Forelimb muscle (tissue), 1 donor: Measurements from ENCODE around the gene EBP. TPM values are rescaled to one million over a fixed set of nuclear protein-coding genes. Genes with fewer than 3 reads are reported as not detected.

Experiments
- DNase-seq: peaks from one replicate; pipeline ENCODE4 v3.0.0-alpha.2; 2013; ENCODE audit warnings: low read depth
- polyA plus RNA-seq: library from polyadenylated mRNA; unstranded; fragments of 120-200 nt; gene quantifications from one replicate; pipeline ENCODE4 v1.2.1, GENCODE V29; 2013; ENCODE audit not compliant: insufficient read length

The EBP gene
- polyA plus RNA-seq, 1 donor: 18.7 TPM

DNA sequence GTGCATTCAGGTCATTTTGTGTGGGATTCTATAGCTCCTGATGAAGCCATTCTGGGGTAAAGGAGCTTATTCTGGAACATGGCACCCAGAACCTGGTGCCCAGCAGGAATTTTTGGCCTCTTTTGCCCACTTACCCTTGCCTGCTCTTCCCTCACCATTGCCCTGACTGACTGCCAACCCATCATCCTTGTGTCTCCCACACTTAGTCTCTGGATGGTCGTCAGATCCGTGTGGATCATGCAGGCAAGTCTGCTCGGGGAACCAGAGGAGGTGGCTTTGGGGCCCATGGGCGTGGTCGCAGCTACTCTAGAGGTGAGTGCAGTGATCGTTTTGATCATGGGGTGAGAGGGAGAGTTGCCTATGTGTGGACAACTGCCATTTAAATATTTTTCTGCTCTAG lies 54.5 kb downstream of the EBP start:
- DNase-seq: no peak

Other genes starting within 250 kb of the EBP start
- not detected for gene SSX3, start 165.1 kb upstream of the EBP start, polyA plus RNA-seq
- not detected for gene SSX4, start 138.3 kb upstream of the EBP start, polyA plus RNA-seq
- not detected for gene SSX4B, start 109.8 kb upstream of the EBP start, polyA plus RNA-seq
- 4.9 TPM for gene SLC38A5, start 51.5 kb upstream of the EBP start, polyA plus RNA-seq
- 22.2 TPM for gene FTSJ1, start 45.6 kb upstream of the EBP start, polyA plus RNA-seq
- gene PORCN, start 12.8 kb upstream of the EBP start, polyA plus RNA-seq: 3.3 TPM
- 8.7 TPM for gene TBC1D25, start 17.9 kb downstream of the EBP start, polyA plus RNA-seq
- 305 TPM for gene RBM3, start 52.7 kb downstream of the EBP start, polyA plus RNA-seq
- 86.3 TPM for gene WDR13, start 75.7 kb downstream of the EBP start, polyA plus RNA-seq
- gene WAS, start 162.0 kb downstream of the EBP start, polyA plus RNA-seq: 2.7 TPM
- gene SUV39H1, start 174.9 kb downstream of the EBP start, polyA plus RNA-seq: 3.6 TPM
- not detected for gene GLOD5, start 239.9 kb downstream of the EBP start, polyA plus RNA-seq